ENCODE data around the gene ARL6IP4.

The ARL6IP4 gene

DNA sequence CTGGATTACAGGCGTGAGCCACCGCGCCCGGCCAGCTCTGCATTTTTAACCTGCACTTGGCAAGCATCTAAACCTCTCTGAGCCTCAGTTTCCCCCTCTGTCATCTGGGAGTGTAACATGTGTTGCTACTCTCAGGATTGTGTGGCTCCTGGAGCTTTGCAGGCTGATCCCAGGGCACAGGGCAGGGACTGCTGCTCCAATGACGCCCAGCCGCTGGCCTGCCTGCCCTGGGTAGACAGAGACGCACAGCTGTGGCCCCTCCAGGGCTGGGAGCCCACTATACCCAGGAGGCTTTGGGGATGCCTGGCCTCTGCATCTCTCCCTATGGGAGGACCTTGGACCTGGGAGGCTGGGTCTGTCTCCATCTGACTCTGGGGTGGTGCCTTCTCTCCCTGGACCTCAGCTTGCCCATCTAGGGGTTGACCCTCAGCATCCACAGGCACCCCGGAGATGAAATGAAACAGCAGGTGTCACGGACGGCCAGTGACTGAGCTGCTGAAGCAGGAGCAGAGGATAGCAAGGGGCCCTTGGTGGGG, 13.7 kb downstream of the ARL6IP4 start:
- Histone ChIP-seq H3K4me1 (ENCODE audit: control insufficient read depth, insufficient read depth, low read length, unreplicated experiment) (peaks cover 4% of the 10 kb centered on the region), H2AFZ (ENCODE audit: low read length, unreplicated experiment) (no peak overlapping the region), H3K27me3 (ENCODE audit: insufficient read depth, low read length) (no peaks in the 10 kb centered on the region), H3K79me2 (ENCODE audit: control insufficient read depth, insufficient read depth, low read length, unreplicated experiment) (no peaks in the 10 kb centered on the region), H3K36me3 (ENCODE audit: insufficient read depth, low read length) (no peaks in the 10 kb centered on the region), H3K4me3 (ENCODE audit: low read depth, low read length) (no peak overlapping the region), H3K27ac (ENCODE audit: low read depth, low read length) (no peak overlapping the region)

DNA sequence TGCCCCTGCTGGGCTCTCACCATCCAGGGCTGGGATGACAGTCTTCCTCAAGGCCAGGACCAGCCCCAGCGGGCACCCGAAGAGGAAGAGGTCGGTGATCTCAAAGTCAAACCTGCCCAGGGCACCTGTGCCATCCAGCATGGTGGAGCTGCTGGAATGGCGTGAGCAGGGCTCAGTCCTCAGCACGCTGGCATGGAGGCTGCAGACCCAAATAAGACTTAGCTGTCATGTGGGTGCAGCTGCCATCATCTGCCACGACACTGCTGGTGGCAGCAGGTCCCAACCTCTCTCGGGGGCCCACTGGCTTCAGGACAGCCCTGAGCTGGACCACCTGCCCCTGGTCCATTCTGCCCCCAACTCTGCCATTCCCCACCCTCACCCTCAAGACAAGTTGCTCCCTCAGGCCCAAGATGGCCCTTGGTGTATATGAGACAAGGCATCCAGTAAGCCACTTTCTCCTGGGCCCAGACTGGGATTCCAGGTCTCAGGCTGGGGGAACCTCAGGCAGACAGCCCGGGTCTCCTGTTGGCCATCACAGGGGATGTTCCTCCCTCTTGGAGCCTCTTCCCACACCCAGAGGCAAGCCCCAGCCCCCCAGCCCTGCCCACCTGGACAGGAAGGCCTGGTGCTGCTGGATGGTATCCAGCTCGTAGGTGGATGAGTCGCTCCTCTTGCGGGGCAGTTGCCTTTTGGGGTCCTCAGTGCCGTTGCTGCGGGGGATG, 14.5 kb downstream of the ARL6IP4 start:
- Histone ChIP-seq H3K27ac (ENCODE audit: low read depth, low read length) (no peak overlapping the region), H3K79me2 (ENCODE audit: control insufficient read depth, insufficient read depth, low read length, unreplicated experiment) (no peaks in the 10 kb centered on the region), H3K27me3 (ENCODE audit: insufficient read depth, low read length) (no peaks in the 10 kb centered on the region), H3K4me3 (ENCODE audit: low read depth, low read length) (no peak overlapping the region), H2AFZ (ENCODE audit: low read length, unreplicated experiment) (no peak overlapping the region), H3K4me1 (ENCODE audit: control insufficient read depth, insufficient read depth, low read length, unreplicated experiment) (peaks cover 4% of the 10 kb centered on the region), H3K36me3 (ENCODE audit: insufficient read depth, low read length) (no peaks in the 10 kb centered on the region)

DNA sequence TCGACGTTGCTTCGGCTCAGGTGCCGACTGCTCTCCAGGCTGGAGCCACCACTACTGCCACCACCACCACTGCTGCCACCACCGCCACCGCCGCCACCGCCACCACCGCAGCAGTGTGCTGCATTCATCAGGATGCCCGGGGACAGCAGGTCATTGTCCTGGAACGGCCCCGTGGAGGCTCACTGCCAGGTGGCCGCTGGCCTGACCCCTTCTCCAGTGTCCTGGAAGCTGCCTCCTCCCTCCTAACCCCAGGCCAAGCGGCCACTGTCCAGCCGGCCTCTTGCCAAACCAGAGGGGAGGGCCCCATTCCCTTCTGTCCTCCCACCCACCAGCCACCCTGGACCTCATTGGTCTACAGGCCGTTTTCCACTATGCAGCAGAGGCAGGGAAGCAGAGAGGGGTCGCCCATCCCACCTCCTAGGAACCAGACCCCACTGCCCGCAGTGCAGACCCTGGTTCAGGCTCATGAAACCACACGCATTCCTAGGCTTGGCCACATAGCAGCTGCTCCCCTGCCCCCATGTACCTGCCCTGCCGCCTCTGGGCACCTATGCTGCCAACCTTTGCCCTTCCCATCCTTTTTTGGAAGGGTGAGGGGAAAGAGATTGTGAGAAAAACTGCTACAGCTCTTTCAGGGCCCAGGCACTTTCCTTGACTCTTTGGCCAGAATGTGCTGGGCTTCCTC, 15.2 kb downstream of the ARL6IP4 start:
- Histone ChIP-seq H3K79me2 (ENCODE audit: control insufficient read depth, insufficient read depth, low read length, unreplicated experiment) (no peaks in the 10 kb centered on the region), H3K4me1 (ENCODE audit: control insufficient read depth, insufficient read depth, low read length, unreplicated experiment) (peaks cover 4% of the 10 kb centered on the region), H3K4me3 (ENCODE audit: low read depth, low read length) (no peak overlapping the region), H2AFZ (ENCODE audit: low read length, unreplicated experiment) (no peak overlapping the region), H3K36me3 (ENCODE audit: insufficient read depth, low read length) (no peaks in the 10 kb centered on the region), H3K27me3 (ENCODE audit: insufficient read depth, low read length) (no peaks in the 10 kb centered on the region), H3K27ac (ENCODE audit: low read depth, low read length) (no peak overlapping the region)

DNA sequence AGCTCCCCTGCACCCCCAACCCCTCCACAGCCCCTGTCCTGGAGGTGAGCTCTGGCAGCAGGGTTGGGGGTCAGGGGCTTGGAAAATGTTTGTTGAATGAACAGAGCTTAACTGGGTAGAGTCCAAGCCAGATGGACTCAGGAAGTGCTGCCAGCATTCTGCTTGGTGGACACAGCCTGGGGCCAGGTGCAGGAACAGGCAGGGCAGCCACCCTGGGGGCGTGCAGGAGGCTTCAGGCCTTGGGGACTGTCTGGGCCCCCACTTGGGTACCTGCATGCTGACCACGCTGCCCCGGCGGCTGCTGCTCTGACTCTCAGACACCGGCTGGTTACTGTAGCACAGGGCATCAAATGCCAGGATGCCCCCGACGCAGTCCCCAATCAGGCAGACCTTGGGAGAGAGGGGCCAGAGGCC, 15.7 kb downstream of the ARL6IP4 start:
- peaks cover 4% of the 10 kb centered on the region for H3K4me1 ChIP-seq (ENCODE audit: control insufficient read depth, insufficient read depth, low read length, unreplicated experiment)
- H3K79me2 ChIP-seq (ENCODE audit: control insufficient read depth, insufficient read depth, low read length, unreplicated experiment), result no peaks in the 10 kb centered on the region
- H2AFZ ChIP-seq (ENCODE audit: low read length, unreplicated experiment), result no peak overlapping the region
- H3K4me3 ChIP-seq (ENCODE audit: low read depth, low read length), result no peak overlapping the region
- H3K36me3 ChIP-seq (ENCODE audit: insufficient read depth, low read length), result no peaks in the 10 kb centered on the region
- H3K27me3 ChIP-seq (ENCODE audit: insufficient read depth, low read length), result no peaks in the 10 kb centered on the region
- no peak overlapping the region for H3K27ac ChIP-seq (ENCODE audit: low read depth, low read length)

DNA sequence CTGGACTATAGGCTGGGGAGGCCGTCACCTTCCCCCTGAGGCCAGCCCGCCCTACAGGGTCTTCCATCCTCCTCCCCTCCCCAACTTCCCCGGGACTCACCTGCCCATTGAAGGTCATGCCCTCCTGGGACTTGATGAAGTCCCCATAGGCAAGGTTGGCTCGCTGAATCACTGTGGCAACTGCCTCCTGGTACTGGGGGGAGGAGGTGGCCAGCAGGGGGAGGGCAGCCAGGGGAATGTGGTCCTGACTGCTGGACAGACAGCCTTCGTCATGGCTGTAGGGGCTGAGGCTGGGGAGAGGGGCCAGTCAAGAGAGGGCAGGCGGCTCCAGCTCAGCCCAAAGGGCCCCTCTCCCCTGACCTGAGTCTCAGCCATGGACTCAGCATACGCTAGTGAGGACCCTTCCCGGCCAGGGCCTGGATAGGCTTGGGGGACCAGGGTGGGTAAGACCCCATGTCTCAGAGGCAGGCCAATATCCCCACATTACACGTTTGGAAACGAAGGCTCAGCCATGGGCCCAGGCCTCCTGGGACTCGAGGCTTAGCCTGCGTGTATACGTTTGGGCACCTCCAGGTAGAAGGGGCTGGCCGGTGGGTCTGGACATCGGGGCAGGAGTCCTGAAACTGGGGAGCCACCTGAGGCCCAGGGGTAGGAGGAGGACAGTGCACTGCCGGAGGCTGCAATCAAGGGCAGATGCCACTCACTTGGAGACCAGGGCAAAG, 16.3 kb downstream of the ARL6IP4 start:
- Histone ChIP-seq H2AFZ (ENCODE audit: low read length, unreplicated experiment) (no peak overlapping the region), H3K36me3 (ENCODE audit: insufficient read depth, low read length) (no peaks in the 10 kb centered on the region), H3K4me3 (ENCODE audit: low read depth, low read length) (no peak overlapping the region), H3K27me3 (ENCODE audit: insufficient read depth, low read length) (no peaks in the 10 kb centered on the region), H3K4me1 (ENCODE audit: control insufficient read depth, insufficient read depth, low read length, unreplicated experiment) (peaks cover 4% of the 10 kb centered on the region), H3K79me2 (ENCODE audit: control insufficient read depth, insufficient read depth, low read length, unreplicated experiment) (no peaks in the 10 kb centered on the region), H3K27ac (ENCODE audit: low read depth, low read length) (no peak overlapping the region)

DNA sequence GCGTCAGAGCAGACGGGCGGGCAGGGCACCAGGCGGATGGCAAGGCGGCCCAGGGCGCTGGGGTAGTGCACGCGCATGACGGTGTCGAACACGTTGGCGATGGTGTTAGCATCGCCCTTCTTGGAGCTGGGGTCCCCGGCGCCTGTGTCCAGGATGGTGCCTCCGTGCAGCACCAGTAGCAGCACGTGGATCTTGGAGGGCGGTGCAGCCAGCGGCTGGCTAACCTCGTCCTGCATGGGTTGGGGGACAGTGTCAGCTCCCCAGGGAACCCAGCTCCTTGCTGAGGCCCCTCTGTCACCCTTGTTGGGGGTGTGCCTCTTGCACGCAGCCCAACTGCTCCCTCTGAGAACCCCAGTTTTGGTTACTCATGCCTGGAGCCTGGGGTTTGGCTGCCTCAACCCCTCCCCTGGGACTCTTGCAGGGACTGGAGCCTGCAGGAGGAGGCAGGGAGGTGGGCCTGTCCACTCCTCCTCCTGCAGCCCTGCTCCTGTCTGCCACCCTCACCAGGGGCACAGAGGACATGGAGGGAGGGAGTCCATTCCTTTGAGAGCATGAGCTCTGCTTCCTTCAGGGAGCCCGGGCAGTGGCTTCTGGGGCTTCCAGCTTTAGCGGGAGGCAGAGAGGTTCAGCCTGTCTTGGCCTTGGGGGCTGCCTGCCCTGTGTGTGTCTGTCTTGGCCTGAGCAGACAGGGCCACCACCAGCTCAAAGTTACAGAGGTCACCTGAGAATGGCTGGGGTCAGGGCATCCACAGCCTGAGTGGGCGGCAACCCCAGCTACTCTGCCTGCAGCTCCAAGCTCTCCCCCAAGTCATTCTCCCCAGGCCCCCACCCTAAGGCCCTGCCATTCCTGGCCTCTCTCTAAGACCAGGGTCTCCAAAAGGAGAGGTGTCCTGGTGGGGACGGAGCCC, 17.1 kb downstream of the ARL6IP4 start:
- H3K27me3 ChIP-seq (ENCODE audit: insufficient read depth, low read length), result no peaks in the 10 kb centered on the region
- H3K4me3 ChIP-seq (ENCODE audit: low read depth, low read length), result no peak overlapping the region
- H2AFZ ChIP-seq (ENCODE audit: low read length, unreplicated experiment), result no peak overlapping the region
- no peaks in the 10 kb centered on the region for H3K36me3 ChIP-seq (ENCODE audit: insufficient read depth, low read length)
- H3K4me1 ChIP-seq (ENCODE audit: control insufficient read depth, insufficient read depth, low read length, unreplicated experiment), result peaks cover 4% of the 10 kb centered on the region
- H3K27ac ChIP-seq (ENCODE audit: low read depth, low read length), result no peak overlapping the region
- H3K79me2 ChIP-seq (ENCODE audit: control insufficient read depth, insufficient read depth, low read length, unreplicated experiment), result no peaks in the 10 kb centered on the region

DNA sequence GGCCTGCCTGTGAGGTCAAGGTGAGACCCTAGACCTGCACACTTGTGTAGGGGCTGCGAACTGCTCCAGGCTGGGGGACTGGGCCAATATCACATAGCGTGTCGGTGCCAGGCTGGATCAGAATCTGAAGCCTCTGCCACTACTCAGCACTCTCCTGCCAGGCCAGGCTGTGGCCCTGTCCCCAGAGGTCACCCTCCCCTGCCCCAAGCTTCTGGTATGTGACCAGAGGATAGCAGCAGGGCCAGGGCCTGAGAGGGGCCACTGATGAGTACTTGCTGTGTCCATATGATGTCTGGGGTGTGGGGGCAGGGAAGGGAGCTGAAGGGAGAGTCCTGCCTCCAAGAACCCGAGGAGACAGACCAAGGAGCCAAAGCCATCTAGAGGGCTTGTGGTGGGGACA, 17.8 kb downstream of the ARL6IP4 start:
- no peaks in the 10 kb centered on the region for H3K36me3 ChIP-seq (ENCODE audit: insufficient read depth, low read length)
- no peaks in the 10 kb centered on the region for H3K27me3 ChIP-seq (ENCODE audit: insufficient read depth, low read length)
- no peaks in the 10 kb centered on the region for H3K79me2 ChIP-seq (ENCODE audit: control insufficient read depth, insufficient read depth, low read length, unreplicated experiment)
- H2AFZ ChIP-seq (ENCODE audit: low read length, unreplicated experiment), result no peak overlapping the region
- H3K4me1 ChIP-seq (ENCODE audit: control insufficient read depth, insufficient read depth, low read length, unreplicated experiment), result peaks cover 4% of the 10 kb centered on the region
- H3K4me3 ChIP-seq (ENCODE audit: low read depth, low read length), result no peak overlapping the region
- no peak overlapping the region for H3K27ac ChIP-seq (ENCODE audit: low read depth, low read length)

DNA sequence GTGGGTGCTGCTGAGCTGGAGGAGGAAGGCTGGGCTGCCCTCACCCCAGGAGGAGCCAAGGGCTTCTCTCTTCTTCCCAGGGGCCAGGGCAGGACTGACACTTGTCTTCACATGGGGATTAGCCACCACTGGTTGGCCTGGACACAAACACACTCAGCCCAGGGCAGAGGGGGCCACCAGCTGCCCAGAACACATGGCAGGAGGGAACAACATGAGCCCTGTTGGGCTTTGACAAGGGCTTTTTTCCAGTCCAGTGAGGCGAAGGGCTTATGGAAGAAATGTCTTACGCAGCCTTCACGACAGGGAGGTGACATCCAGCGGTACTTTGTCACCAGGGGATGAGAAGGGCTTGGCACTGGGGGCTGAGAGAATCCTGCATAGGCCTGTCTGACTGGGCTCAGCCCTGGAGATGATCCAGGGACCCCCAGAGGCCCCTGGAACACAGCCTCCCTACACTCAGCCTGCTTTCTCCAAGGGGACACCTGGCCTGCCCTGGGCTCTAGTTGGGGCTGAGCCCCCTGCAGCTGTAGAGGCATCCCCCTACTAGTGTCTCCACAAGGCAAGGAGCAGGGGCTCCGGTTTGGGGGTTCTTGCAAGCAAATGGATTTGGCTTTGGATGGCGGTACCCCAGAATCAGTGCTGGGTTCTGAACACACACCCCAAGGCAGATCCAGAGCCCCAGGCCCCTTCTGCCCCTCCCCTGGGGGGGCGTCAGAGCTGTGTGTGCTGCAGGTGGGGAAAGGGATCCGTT, 18.9 kb downstream of the ARL6IP4 start:
- Histone ChIP-seq H3K79me2 (ENCODE audit: control insufficient read depth, insufficient read depth, low read length, unreplicated experiment) (no peaks in the 10 kb centered on the region), H3K27ac (ENCODE audit: low read depth, low read length) (no peak overlapping the region), H3K27me3 (ENCODE audit: insufficient read depth, low read length) (no peaks in the 10 kb centered on the region), H2AFZ (ENCODE audit: low read length, unreplicated experiment) (no peak overlapping the region), H3K4me3 (ENCODE audit: low read depth, low read length) (no peak overlapping the region), H3K4me1 (ENCODE audit: control insufficient read depth, insufficient read depth, low read length, unreplicated experiment) (peaks cover 4% of the 10 kb centered on the region), H3K36me3 (ENCODE audit: insufficient read depth, low read length) (no peaks in the 10 kb centered on the region)

DNA sequence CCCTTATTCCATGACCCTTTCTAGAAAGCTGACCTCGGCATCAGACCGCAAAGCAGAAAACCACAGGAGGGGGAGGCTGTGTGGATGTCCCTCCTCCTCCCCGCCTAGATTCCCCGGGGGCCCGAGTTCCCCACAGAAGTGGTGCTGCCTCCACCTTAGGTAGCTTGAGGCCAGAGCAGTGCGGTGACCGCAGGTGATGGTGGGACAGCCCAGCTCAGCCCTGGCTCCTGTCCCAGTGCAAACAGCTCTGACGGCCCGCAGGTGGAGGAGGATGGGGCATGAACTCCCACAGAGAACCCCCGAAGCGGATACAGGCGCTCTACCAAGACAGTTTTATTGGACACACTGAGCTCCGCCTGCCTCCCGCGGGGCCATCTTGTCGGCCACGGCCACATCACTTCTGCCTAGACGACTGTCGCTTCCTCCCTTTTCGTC, 19.5 kb downstream of the ARL6IP4 start:
- Histone ChIP-seq H3K79me2 (ENCODE audit: control insufficient read depth, insufficient read depth, low read length, unreplicated experiment) (no peaks in the 10 kb centered on the region), H2AFZ (ENCODE audit: low read length, unreplicated experiment) (no peak overlapping the region), H3K27ac (ENCODE audit: low read depth, low read length) (no peak overlapping the region), H3K4me3 (ENCODE audit: low read depth, low read length) (no peak overlapping the region), H3K27me3 (ENCODE audit: insufficient read depth, low read length) (no peaks in the 10 kb centered on the region), H3K4me1 (ENCODE audit: control insufficient read depth, insufficient read depth, low read length, unreplicated experiment) (peaks cover 4% of the 10 kb centered on the region), H3K36me3 (ENCODE audit: insufficient read depth, low read length) (no peaks in the 10 kb centered on the region)
